Gastroesophageal sphincter (tissue), 4 donors: ENCODE measurements around the gene GSTM1. TPM values are rescaled to one million over a fixed set of nuclear protein-coding genes. Genes with fewer than 3 reads are reported as not detected.
A peak's percentile ranks its signal among the peaks of the same experiment; 100 is the strongest.
"Not testable (repeated sequence)": the region's sequence is repeated elsewhere in the genome, so short reads cannot be mapped to it uniquely, and the experiment has no call there.

Source experiments
- ATAC-seq: fragments of 150-250 bp; one replicate; pipeline ENCODE4 v1.9.1; 2016; ENCODE audit warnings: mild to moderate bottlenecking, moderate library complexity
- H3K27ac ChIP-seq, 4 donors: fragments of 200-600 bp; sonication (generic) in 3 of 4; 1 replicate in 3 of 4; 2 replicates in 1 of 4; pipeline ENCODE4 v1.5.1; 2016 to 2019
- H3K27me3 ChIP-seq: fragments of 200-600 bp; sonication (generic); one replicate; pipeline ENCODE4 v1.5.1; 2019
- H3K36me3 ChIP-seq, 2 donors: fragments of 200-600 bp; sonication (generic); one replicate each; pipeline ENCODE4 v1.5.1; 2019; ENCODE audit warnings: control low read depth in 1 of 2
- H3K4me1 ChIP-seq, 3 donors: fragments of 200-600 bp; sonication (generic); 1 replicate in 2 of 3; 2 replicates in 1 of 3; pipeline ENCODE4 v1.5.1; 2016 to 2019; ENCODE audit warnings: control low read depth in 2 of 3
- H3K4me3 ChIP-seq, 2 donors: fragments of 200-600 bp; sonication (generic); one replicate each; pipeline ENCODE4 v1.5.1; 2019; ENCODE audit warnings: mild to moderate bottlenecking in 1 of 2, moderate library complexity in 1 of 2
- H3K9me3 ChIP-seq, 3 donors: fragments of 200-600 bp; sonication (generic); one replicate each; pipeline ENCODE4 v1.5.1; 2017 to 2019; ENCODE audit warnings: control low read depth in 2 of 3
- CTCF ChIP-seq, 4 experiments: fragments of 200-600 bp in 2 of 4; fragments of 450-650 bp in 2 of 4; sonication (generic) in 1 of 4; IDR thresholded peaks; one replicate each; pipeline ENCODE4 v1.5.1; 2017 to 2019; ENCODE audit warnings: antibody characterized with exemption in 4 of 4, mild to moderate bottlenecking in 2 of 4, moderate library complexity in 2 of 4
- EP300 ChIP-seq: sonication (generic); formaldehyde crosslinking; IDR thresholded peaks from one replicate; pipeline ENCODE4 v1.6.1; 2017; ENCODE audit warnings: antibody characterized with exemption, mild to moderate bottlenecking
- POLR2A ChIP-seq, 2 donors: fragments of 450-650 bp; IDR thresholded peaks; one replicate each; pipeline ENCODE4 v1.6.1; 2017; ENCODE audit warnings: antibody characterized with exemption in 2 of 2, mild to moderate bottlenecking in 2 of 2, moderate library complexity in 1 of 2
- POLR2AphosphoS5 ChIP-seq: sonication (generic); formaldehyde crosslinking; IDR thresholded peaks from one replicate; pipeline ENCODE4 v1.6.1; 2017; ENCODE audit warnings: antibody characterized with exemption
- WGBS, 2 donors: methylation state at CpG; one replicate each; pipeline ENCODE4 v1.1.5; 2018; ENCODE audit warnings: low coverage in 1 of 2; 5-methylcytosine and 5-hydroxymethylcytosine counted together
- total RNA-seq, 4 donors: library from RNA; depleted of rRNA; stranded (reverse); fragments of >200 nt; gene quantifications; one replicate each; pipeline ENCODE4 v1.1.0, GENCODE V29; 2016

The GSTM1 gene
- total RNA-seq, 4 donors from 2014 or later = 33.1 TPM; not detected in 3

GRCh38 chr1:109659997-109660690 lies 27.5 kb upstream of the GSTM1 start:
- ATAC-seq = no peak
- peaks cover 0 to 55% of the 10 kb centered on the region in 2 donors for H3K36me3 ChIP-seq
- no peaks in the 10 kb centered on the region for H3K9me3 ChIP-seq
- H3K27ac ChIP-seq = no peak overlapping the region
- H3K4me1 ChIP-seq = peaks cover 0 to 19% (median 6%) of the 10 kb centered on the region in 3 donors
- 86 to 90% methylated on average over 1 to 2 of the region's 5 CpGs for WGBS, 2 donors
- H3K27me3 ChIP-seq = no peaks in the 10 kb centered on the region
- no peak for TF ChIP-seq POLR2AphosphoS5
- no peak for TF ChIP-seq POLR2A (IDR thresholded peaks at IDR 0.05)
- TF ChIP-seq CTCF (IDR thresholded peaks at IDR 0.05) = no peak
- TF ChIP-seq EP300 = no peak
- H3K4me3 ChIP-seq = no peak overlapping the region

- 100% methylated on average over 1 of the region's 4 CpGs; no CpG with 5 or more reads in 1 of the 2 donors for WGBS, 2 donors
- not testable (repeated sequence) for H3K9me3 ChIP-seq, H3K27ac ChIP-seq, ATAC-seq, H3K4me3 ChIP-seq, H3K27me3 ChIP-seq
- Histone ChIP-seq H3K4me1 (peaks cover 0 to 14% (median 3%) of the 10 kb centered on the region in 3 donors), H3K36me3 (peaks cover 0 to 60% of the 10 kb centered on the region in 2 donors)
Observed at GRCh38 chr1:109660691-109661026, 27.0 kb upstream of the GSTM1 start.

GRCh38 chr1:109661391-109661790 lies 26.2 kb upstream of the GSTM1 start:
- H3K4me3 ChIP-seq = no peak overlapping the region
- no peaks in the 10 kb centered on the region for H3K27me3 ChIP-seq
- peaks cover 0 to 11% (median 3%) of the 10 kb centered on the region in 3 donors for H3K4me1 ChIP-seq
- peaks cover 0 to 62% of the 10 kb centered on the region in 2 donors for H3K36me3 ChIP-seq
- ATAC-seq = no peak
- H3K9me3 ChIP-seq = no peaks in the 10 kb centered on the region
- WGBS, 2 donors = 60 to 72% methylated on average over 1 to 2 of the region's 2 CpGs
- TF ChIP-seq POLR2AphosphoS5 (no peak), POLR2A (IDR thresholded peaks at IDR 0.05) (no peak), EP300 (no peak), CTCF (IDR thresholded peaks at IDR 0.05) (no peak)
- no peak overlapping the region for H3K27ac ChIP-seq

GRCh38 chr1:109664671-109665070 lies 22.9 kb upstream of the GSTM1 start:
- Histone ChIP-seq H3K27ac (no peak overlapping the region), H3K4me1 (peaks cover 0 to 18% (median 3%) of the 10 kb centered on the region in 3 donors), H3K36me3 (peaks cover 0 to 44% of the 10 kb centered on the region in 2 donors), H3K9me3 (no peaks in the 10 kb centered on the region), H3K4me3 (no peak overlapping the region), H3K27me3 (no peaks in the 10 kb centered on the region)
- 83 to 86% methylated on average over 1 of the region's 1 CpG for WGBS, 2 donors
- no peak for ATAC-seq
- TF ChIP-seq EP300 (no peak), CTCF (IDR thresholded peaks at IDR 0.05) (no peak), POLR2A (IDR thresholded peaks at IDR 0.05) (no peak), POLR2AphosphoS5 (no peak)

GRCh38 chr1:109667452-109668122 lies 20.0 kb upstream of the GSTM1 start, which contains the start of gene GSTM2:
TSS of gene GSTM2 (plus strand) at chr1:109668057. CDS start at chr1:109668116, 59 bp downstream.
- 5 to 7% methylated on average over 7 to 12 of the region's 22 CpGs for WGBS, 2 donors
- H3K27ac ChIP-seq = peak within 1 kb of the TSS; percentile 47 to 74 (median 64)
- peak within 1 kb of the TSS; percentile 62 to 72 for H3K4me3 ChIP-seq
- H3K27me3 ChIP-seq = no peaks in the 10 kb centered on the region
- peaks cover 0 to 29% of the 10 kb centered on the region in 2 donors for H3K36me3 ChIP-seq
- H3K4me1 ChIP-seq = peaks cover 0 to 18% (median 3%) of the 10 kb centered on the region in 3 donors
- no peak for TF ChIP-seq EP300
- TF ChIP-seq POLR2A (IDR thresholded peaks at IDR 0.05) = peak in 1 of 2 donors; percentile 15
- H3K9me3 ChIP-seq = no peaks in the 10 kb centered on the region
- ATAC-seq = peak; percentile 99
